SU-DHL-6 (cell line): ENCODE results near the gene THEM4.

Experiments used
- H2AFZ ChIP-seq: fragments of 200-600 bp; sonication (generic); 2 replicates; pipeline ENCODE4 v1.6.1; 2014; ENCODE audit warnings: low read depth, mild to moderate bottlenecking, moderate library complexity, mixed read lengths, antibody characterized with exemption, low read length; ENCODE audit not compliant: severe bottlenecking
- H3F3A ChIP-seq: fragments of 200-600 bp; shearing (Covaris generic); 2 replicates; pipeline ENCODE4 v1.6.0; 2016; ENCODE audit warnings: antibody characterized with exemption, mild to moderate bottlenecking; ENCODE audit not compliant: insufficient read depth
- H3K27ac ChIP-seq: fragments of 200-600 bp; sonication (generic); 2 replicates; pipeline ENCODE4 v1.5.1; 2016; ENCODE audit warnings: low read depth, mild to moderate bottlenecking, low read length, moderate library complexity, mixed read lengths
- H3K27me3 ChIP-seq: fragments of 200-600 bp; sonication (generic), shearing (Covaris generic); 2 replicates; pipeline ENCODE4 v1.6.0; 2014; ENCODE audit warnings: mild to moderate bottlenecking, low read length
- H3K36me3 ChIP-seq: fragments of 200-600 bp; sonication (generic); 2 replicates; pipeline ENCODE4 v1.6.1; 2014; ENCODE audit warnings: mild to moderate bottlenecking, low read length, mixed read lengths
- H3K4me2 ChIP-seq: fragments of 300-600, 200-600 bp; shearing (Covaris generic), sonication (generic); 2 replicates; pipeline ENCODE4 v1.6.0; 2014; ENCODE audit warnings: low read length, low read depth, mild to moderate bottlenecking; ENCODE audit not compliant: poor library complexity, severe bottlenecking
- H3K4me3 ChIP-seq: fragments of 200-600 bp; sonication (generic); 2 replicates; pipeline ENCODE4 v1.5.1; 2014; ENCODE audit warnings: antibody characterized with exemption, low read length, mild to moderate bottlenecking, mixed read lengths; ENCODE audit not compliant: insufficient read depth, poor library complexity, severe bottlenecking
- H3K79me2 ChIP-seq: fragments of 200-600 bp; sonication (generic); 2 replicates; pipeline ENCODE4 v1.6.1; 2014; ENCODE audit warnings: mild to moderate bottlenecking, low read length, moderate library complexity; ENCODE audit not compliant: insufficient read depth
- H3K9ac ChIP-seq: fragments of 200-600 bp; sonication (generic); 2 replicates; pipeline ENCODE4 v1.7.0; 2014; ENCODE audit warnings: mild to moderate bottlenecking, low read length
- H3K9me2 ChIP-seq: fragments of 200-600 bp; sonication (generic); replicated peaks from 2 replicates; pipeline ENCODE4 v1.6.1; 2014; ENCODE audit warnings: low read length; ENCODE audit not compliant: insufficient read depth
- H3K9me3 ChIP-seq: fragments of 200-600 bp; sonication (generic); 2 replicates; pipeline ENCODE4 v1.6.1; 2014; ENCODE audit warnings: low read length, mixed read lengths; ENCODE audit not compliant: insufficient read depth
- H4K20me1 ChIP-seq: fragments of 200-600 bp; sonication (generic); 2 replicates; pipeline ENCODE4 v1.6.1; 2014; ENCODE audit warnings: low read depth, mild to moderate bottlenecking, antibody characterized with exemption, low read length, moderate library complexity, mixed read lengths
- CTCF ChIP-seq: fragments of 200-600 bp; sonication (generic); IDR thresholded peaks from one replicate; pipeline ENCODE4 v1.5.1; 2017; ENCODE audit warnings: antibody characterized with exemption, mild to moderate bottlenecking, low read length, moderate library complexity; ENCODE audit not compliant: insufficient read depth, poor library complexity, severe bottlenecking
- EZH2phosphoT487 ChIP-seq: fragments of 200-600 bp; sonication (generic), shearing (Covaris generic); conservative IDR thresholded peaks from 2 replicates; pipeline ENCODE4 v1.6.1; 2018; ENCODE audit warnings: mild to moderate bottlenecking, antibody characterized with exemption, low read length, moderate library complexity, mixed read lengths

Gene THEM4

GRCh38 chr1:151942882-151943281 is 33.6 kb upstream of the THEM4 start:
- Histone ChIP-seq H2AFZ (no peak overlapping the region), H3K27ac (no peak overlapping the region), H3K9ac (no peak overlapping the region), H3K79me2 (no peaks in the 10 kb centered on the region), H3K9me2 (no peaks in the 10 kb centered on the region), H3K4me3 (no peak overlapping the region), H3K9me3 (no peaks in the 10 kb centered on the region), H3F3A (no peaks in the 10 kb centered on the region), H3K36me3 (no peaks in the 10 kb centered on the region), H4K20me1 (no peaks in the 10 kb centered on the region), H3K4me2 (no peak overlapping the region), H3K27me3 (no peaks in the 10 kb centered on the region)
- TF ChIP-seq CTCF (no peak), EZH2phosphoT487 (no peak)

DNA sequence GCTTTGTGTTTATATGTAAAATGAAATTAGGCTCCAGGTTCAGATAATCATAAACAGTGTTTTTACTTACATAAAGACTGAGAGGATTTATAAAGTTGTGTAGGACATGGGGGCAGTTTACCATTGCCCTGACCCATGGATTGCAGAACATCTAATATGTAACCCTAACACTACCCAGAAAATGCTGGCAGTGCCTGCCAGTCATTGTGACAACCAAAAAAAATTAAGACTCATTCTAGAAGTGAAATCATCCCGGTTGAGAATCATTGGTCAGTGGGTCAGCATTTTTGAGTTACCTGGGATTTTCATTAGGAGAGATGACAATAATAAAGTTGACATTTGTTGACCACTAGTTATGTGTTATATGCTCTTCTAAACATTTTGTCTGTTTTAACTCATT is 31.2 kb upstream of the THEM4 start:
- H3K9me3 ChIP-seq, result no peaks in the 10 kb centered on the region
- H3K9ac ChIP-seq, result no peak overlapping the region
- H2AFZ ChIP-seq, result no peak overlapping the region
- TF ChIP-seq CTCF (no peak), EZH2phosphoT487 (no peak)
- no peak overlapping the region for H3K4me2 ChIP-seq
- no peak overlapping the region for H3K27ac ChIP-seq
- H3F3A ChIP-seq, result no peaks in the 10 kb centered on the region
- no peaks in the 10 kb centered on the region for H3K27me3 ChIP-seq
- no peaks in the 10 kb centered on the region for H3K36me3 ChIP-seq
- no peak overlapping the region for H3K4me3 ChIP-seq
- H4K20me1 ChIP-seq, result no peaks in the 10 kb centered on the region
- no peaks in the 10 kb centered on the region for H3K9me2 ChIP-seq
- no peaks in the 10 kb centered on the region for H3K79me2 ChIP-seq

GRCh38 chr1:151939779-151940178 is 30.5 kb upstream of the THEM4 start:
- Histone ChIP-seq H3K27ac (no peak overlapping the region), H3K9me2 (no peaks in the 10 kb centered on the region), H3K79me2 (no peaks in the 10 kb centered on the region), H2AFZ (no peak overlapping the region), H3K4me2 (no peak overlapping the region), H3K9me3 (no peaks in the 10 kb centered on the region), H3K27me3 (no peaks in the 10 kb centered on the region), H3K4me3 (no peak overlapping the region), H4K20me1 (no peaks in the 10 kb centered on the region), H3K36me3 (no peaks in the 10 kb centered on the region), H3F3A (no peaks in the 10 kb centered on the region), H3K9ac (no peak overlapping the region)
- TF ChIP-seq EZH2phosphoT487 (no peak), CTCF (no peak)

GRCh38 chr1:151939141-151939540 is 29.8 kb upstream of the THEM4 start:
- Histone ChIP-seq H3F3A (no peaks in the 10 kb centered on the region), H3K27me3 (no peaks in the 10 kb centered on the region), H3K27ac (no peak overlapping the region), H3K4me3 (no peak overlapping the region), H3K79me2 (no peaks in the 10 kb centered on the region), H2AFZ (no peak overlapping the region), H4K20me1 (no peaks in the 10 kb centered on the region), H3K4me2 (no peak overlapping the region), H3K9ac (no peak overlapping the region), H3K9me3 (no peaks in the 10 kb centered on the region), H3K36me3 (no peaks in the 10 kb centered on the region), H3K9me2 (no peaks in the 10 kb centered on the region)
- TF ChIP-seq EZH2phosphoT487 (no peak), CTCF (no peak)
